K562 (cell line): Measurements from ENCODE around the gene ABR. TPM values are rescaled to one million over a fixed set of nuclear protein-coding genes. Genes with fewer than 3 reads are reported as not detected.

Source experiments
- CEBPG ChIP-seq, 3 experiments: fragments of 200-800 bp in 1 of 3; sonication (Bioruptor generic) in 1 of 3; sonication (generic) in 1 of 3; formaldehyde crosslinking in 1 of 3; IDR thresholded peaks in 2 of 3; conservative IDR thresholded peaks in 1 of 3; 2 replicates each; pipeline versions ENCODE4 v1.6.1 to v1.8.0; 2016 to 2022; ENCODE audit warnings: missing compliant biosample characterization in 2 of 3, missing genetic modification characterization in 2 of 3, mild to moderate bottlenecking in 1 of 3, missing genetic modification reagents in 1 of 3
- DDX20 ChIP-seq: fragments of 450-650 bp; IDR thresholded peaks from 2 replicates; pipeline ENCODE4 v1.6.1; 2016; ENCODE audit warnings: missing genetic modification characterization, low read depth, mild to moderate bottlenecking, missing compliant biosample characterization, moderate library complexity
- ETS2 ChIP-seq: IDR thresholded peaks from 2 replicates; pipeline ENCODE4 v1.6.1; 2016; ENCODE audit warnings: borderline replicate concordance, missing genetic modification characterization, mild to moderate bottlenecking, moderate library complexity, missing compliant biosample characterization; ENCODE audit not compliant: poor library complexity, severe bottlenecking
- GABPB2 ChIP-seq: fragments of 250-450 bp; sonication (Bioruptor Pico); conservative IDR thresholded peaks from 2 replicates; pipeline ENCODE4 v1.5.1; 2021; ENCODE audit warnings: mild to moderate bottlenecking
- KDM5B ChIP-seq: fragments of 200-600 bp; sonication (generic); IDR thresholded peaks from 2 replicates; pipeline ENCODE4 v1.6.1; 2012; ENCODE audit warnings: low read depth, mild to moderate bottlenecking, moderate library complexity, low read length, control low read depth, inconsistent platforms; ENCODE audit not compliant: insufficient replicate concordance
- MTA1 ChIP-seq: fragments of 450-650 bp; IDR thresholded peaks from 2 replicates; pipeline ENCODE4 v1.6.1; 2017; ENCODE audit warnings: borderline replicate concordance
- MXI1 ChIP-seq: IDR thresholded peaks from 2 replicates; pipeline ENCODE4 v1.6.1; 2011; ENCODE audit warnings: low read depth, mild to moderate bottlenecking, improper control_type of control experiment, low read length
- NCOA1 ChIP-seq: fragments of 450-650 bp; IDR thresholded peaks from 2 replicates; pipeline ENCODE4 v1.6.1; 2016; ENCODE audit warnings: low read depth
- NFYB ChIP-seq: IDR thresholded peaks from 2 replicates; pipeline ENCODE4 v1.6.1; 2011; ENCODE audit warnings: mild to moderate bottlenecking, moderate library complexity; ENCODE audit not compliant: insufficient read length; ENCODE audit errors: extremely low read depth
- NUFIP1 ChIP-seq: fragments of 450-650 bp; IDR thresholded peaks from 2 replicates; pipeline ENCODE4 v1.6.1; 2018; ENCODE audit not compliant: partially characterized antibody
- PPARD ChIP-seq: fragments of 250-450 bp; sonication (Bioruptor Pico); IDR thresholded peaks from 2 replicates; pipeline ENCODE4 v1.8.0; 2022; ENCODE audit warnings: inconsistent platforms, mild to moderate bottlenecking, moderate library complexity
- RBM22 ChIP-seq: fragments of 200-400 bp; formaldehyde crosslinking; IDR thresholded peaks from 2 replicates; pipeline ENCODE4 v1.6.1; 2018; ENCODE audit warnings: low read length, low read depth; ENCODE audit not compliant: poor library complexity, severe bottlenecking
- SMARCA5 ChIP-seq: fragments of 450-650 bp; IDR thresholded peaks from 2 replicates; pipeline ENCODE4 v1.6.1; 2016
- ZNF133 ChIP-seq: fragments of 250-450 bp; sonication (Bioruptor Pico); IDR thresholded peaks from 2 replicates; pipeline ENCODE4 v1.4.0; 2020; ENCODE audit warnings: mild to moderate bottlenecking
- ZNF239 ChIP-seq: fragments of 250-450 bp; sonication (Bioruptor Pico); IDR thresholded peaks from 2 replicates; pipeline ENCODE4 v1.4.0; 2020; ENCODE audit warnings: mild to moderate bottlenecking
- ZNF766 ChIP-seq: fragments of 200-800 bp; sonication (Bioruptor generic); conservative IDR thresholded peaks from 2 replicates; pipeline ENCODE4 v1.6.1; 2016; ENCODE audit warnings: missing genetic modification characterization, missing compliant biosample characterization
- ZNF780A ChIP-seq: fragments of 250-450 bp; sonication (Bioruptor Pico); IDR thresholded peaks from 2 replicates; pipeline ENCODE4 v1.5.0; 2021; ENCODE audit warnings: mild to moderate bottlenecking
- ZNF830 ChIP-seq: fragments of 250-450 bp; sonication (Bioruptor Pico); IDR thresholded peaks from 2 replicates; pipeline ENCODE4 v1.5.0; 2021; ENCODE audit warnings: mild to moderate bottlenecking
- polyA plus RNA-seq, 8 experiments: library from polyadenylated mRNA; depleted of rRNA in 4 of 8; stranded (reverse) in 5 of 8; unstranded in 3 of 8; fragments of >200 nt; fragmentation: Nextera tagmentation in 2 of 8; fragmentation: Illumina TruSeq in 1 of 8; extraction: Ambion mirVana in 2 of 8; extraction: Trizol in 1 of 8; gene quantifications; 2 replicates each; pipeline versions ENCODE4 v1.2.1 to v1.2.3, GENCODE V29; 2011 to 2014; ENCODE audit warnings: inconsistent platforms in 1 of 8, missing spikeins in 1 of 8
- total RNA-seq, 7 experiments: library from RNA; depleted of rRNA in 6 of 7; stranded (reverse); fragments of >200 nt in 6 of 7; fragmentation: Illumina TruSeq in 2 of 7; extraction: Trizol in 2 of 7; gene quantifications; 2 replicates each; pipeline versions ENCODE4 v1.2.1 to v1.2.3, GENCODE V29; 2011 to 2021; ENCODE audit warnings: low replicate concordance in 1 of 7
- TF ChIP-seq, protein P1 (sequence below): fragments of 450-650 bp; IDR thresholded peaks from 2 replicates; pipeline ENCODE4 v1.6.1; 2016
- TF ChIP-seq, protein P2 (sequence below): fragments of 450-650 bp; conservative IDR thresholded peaks from 2 replicates; pipeline ENCODE4 v1.6.1; 2016; ENCODE audit warnings: missing genetic modification characterization, low read depth, mild to moderate bottlenecking, control low read depth, missing compliant biosample characterization
- TF ChIP-seq, protein P3 (sequence below): IDR thresholded peaks from 3 replicates; pipeline ENCODE4 v1.6.1; 2011; ENCODE audit warnings: borderline replicate concordance, mild to moderate bottlenecking, moderate library complexity; ENCODE audit not compliant: insufficient read length; ENCODE audit errors: extremely low read depth
- TF ChIP-seq, protein P4 (sequence below): sonication (generic); IDR thresholded peaks from 2 replicates; pipeline ENCODE4 v1.6.1; 2016

Gene ABR
- total and polyA plus RNA-seq, 9 of the 15 experiments (the other 6 are each of a cell fraction or from before 2014, with no cell fraction given), result 0.07 to 1.6 (median 0.37) TPM; not detected in 1

DNA sequence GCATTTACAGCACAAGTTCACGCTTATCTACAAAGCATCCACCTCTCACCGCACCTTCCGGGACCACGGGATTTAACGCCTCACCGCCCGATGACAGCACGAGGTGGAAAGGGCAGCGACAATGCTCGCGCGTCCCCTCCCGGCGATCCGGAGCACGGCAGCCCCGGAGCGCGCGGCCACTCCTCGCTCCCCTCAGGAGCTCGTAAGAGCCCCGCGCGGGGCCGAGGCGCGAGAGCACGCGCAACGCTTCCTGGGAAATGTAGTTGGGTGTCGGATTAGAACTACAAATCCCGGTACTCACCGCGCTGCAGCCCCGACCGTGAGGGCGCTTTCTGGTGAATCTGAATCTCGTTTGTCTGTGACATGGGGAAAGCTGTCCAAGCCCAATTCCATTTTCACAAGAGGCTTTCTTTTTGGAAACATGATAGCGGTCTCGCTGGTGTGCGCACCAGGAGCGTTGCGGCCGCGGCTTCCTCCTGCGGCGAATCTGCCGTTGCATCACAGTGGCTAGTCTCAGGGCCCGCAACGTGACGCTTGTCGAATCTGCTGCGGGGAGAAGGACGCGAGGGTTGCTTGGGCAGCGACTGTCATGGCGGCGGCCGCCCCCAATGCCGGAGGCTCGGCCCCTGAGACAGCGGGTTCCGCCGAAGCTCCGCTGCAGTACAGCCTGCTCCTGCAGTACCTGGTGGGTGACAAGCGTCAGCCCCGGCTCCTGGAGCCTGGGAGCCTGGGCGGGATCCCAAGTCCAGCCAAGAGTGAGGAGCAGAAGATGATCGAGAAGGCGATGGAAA lies 183.0 kb downstream of the ABR start, which contains the start of gene TIMM22 (continued):
- TF ChIP-seq CEBPG (CRISPR knock-in tag; IDR thresholded peaks at IDR 0.05), result peak; percentile 71
- peak; percentile 29 to 56; a peak in 3 of 4 replicates for TF ChIP-seq CEBPG (tag; conservative IDR thresholded peaks at IDR 0.05 in 1 of 2, IDR thresholded peaks at IDR 0.05 in 1 of 2)
- peak; percentile 75 for TF ChIP-seq ZNF766
- TF ChIP-seq NFYB, result no peak
- TF ChIP-seq, protein P1, sequence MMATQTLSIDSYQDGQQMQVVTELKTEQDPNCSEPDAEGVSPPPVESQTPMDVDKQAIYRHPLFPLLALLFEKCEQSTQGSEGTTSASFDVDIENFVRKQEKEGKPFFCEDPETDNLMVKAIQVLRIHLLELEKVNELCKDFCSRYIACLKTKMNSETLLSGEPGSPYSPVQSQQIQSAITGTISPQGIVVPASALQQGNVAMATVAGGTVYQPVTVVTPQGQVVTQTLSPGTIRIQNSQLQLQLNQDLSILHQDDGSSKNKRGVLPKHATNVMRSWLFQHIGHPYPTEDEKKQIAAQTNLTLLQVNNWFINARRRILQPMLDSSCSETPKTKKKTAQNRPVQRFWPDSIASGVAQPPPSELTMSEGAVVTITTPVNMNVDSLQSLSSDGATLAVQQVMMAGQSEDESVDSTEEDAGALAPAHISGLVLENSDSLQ, result no peak; the same call in 1 of the 2 replicates
- TF ChIP-seq DDX20 (tag), result no peak
- TF ChIP-seq ETS2, result no peak
- TF ChIP-seq MTA1, result no peak
- no peak for TF ChIP-seq NCOA1
- TF ChIP-seq PPARD (CRISPR knock-in tag), result no peak
- TF ChIP-seq RBM22, result no peak
- no peak for TF ChIP-seq MXI1
- no peak for TF ChIP-seq ZNF780A (CRISPR knock-in tag)
- no peak for TF ChIP-seq GABPB2 (CRISPR knock-in tag)
- TF ChIP-seq, protein P2, sequence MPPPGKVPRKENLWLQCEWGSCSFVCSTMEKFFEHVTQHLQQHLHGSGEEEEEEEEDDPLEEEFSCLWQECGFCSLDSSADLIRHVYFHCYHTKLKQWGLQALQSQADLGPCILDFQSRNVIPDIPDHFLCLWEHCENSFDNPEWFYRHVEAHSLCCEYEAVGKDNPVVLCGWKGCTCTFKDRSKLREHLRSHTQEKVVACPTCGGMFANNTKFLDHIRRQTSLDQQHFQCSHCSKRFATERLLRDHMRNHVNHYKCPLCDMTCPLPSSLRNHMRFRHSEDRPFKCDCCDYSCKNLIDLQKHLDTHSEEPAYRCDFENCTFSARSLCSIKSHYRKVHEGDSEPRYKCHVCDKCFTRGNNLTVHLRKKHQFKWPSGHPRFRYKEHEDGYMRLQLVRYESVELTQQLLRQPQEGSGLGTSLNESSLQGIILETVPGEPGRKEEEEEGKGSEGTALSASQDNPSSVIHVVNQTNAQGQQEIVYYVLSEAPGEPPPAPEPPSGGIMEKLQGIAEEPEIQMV (tag), result no peak
- TF ChIP-seq ZNF133 (CRISPR knock-in tag), result no peak
- TF ChIP-seq, protein P3, sequence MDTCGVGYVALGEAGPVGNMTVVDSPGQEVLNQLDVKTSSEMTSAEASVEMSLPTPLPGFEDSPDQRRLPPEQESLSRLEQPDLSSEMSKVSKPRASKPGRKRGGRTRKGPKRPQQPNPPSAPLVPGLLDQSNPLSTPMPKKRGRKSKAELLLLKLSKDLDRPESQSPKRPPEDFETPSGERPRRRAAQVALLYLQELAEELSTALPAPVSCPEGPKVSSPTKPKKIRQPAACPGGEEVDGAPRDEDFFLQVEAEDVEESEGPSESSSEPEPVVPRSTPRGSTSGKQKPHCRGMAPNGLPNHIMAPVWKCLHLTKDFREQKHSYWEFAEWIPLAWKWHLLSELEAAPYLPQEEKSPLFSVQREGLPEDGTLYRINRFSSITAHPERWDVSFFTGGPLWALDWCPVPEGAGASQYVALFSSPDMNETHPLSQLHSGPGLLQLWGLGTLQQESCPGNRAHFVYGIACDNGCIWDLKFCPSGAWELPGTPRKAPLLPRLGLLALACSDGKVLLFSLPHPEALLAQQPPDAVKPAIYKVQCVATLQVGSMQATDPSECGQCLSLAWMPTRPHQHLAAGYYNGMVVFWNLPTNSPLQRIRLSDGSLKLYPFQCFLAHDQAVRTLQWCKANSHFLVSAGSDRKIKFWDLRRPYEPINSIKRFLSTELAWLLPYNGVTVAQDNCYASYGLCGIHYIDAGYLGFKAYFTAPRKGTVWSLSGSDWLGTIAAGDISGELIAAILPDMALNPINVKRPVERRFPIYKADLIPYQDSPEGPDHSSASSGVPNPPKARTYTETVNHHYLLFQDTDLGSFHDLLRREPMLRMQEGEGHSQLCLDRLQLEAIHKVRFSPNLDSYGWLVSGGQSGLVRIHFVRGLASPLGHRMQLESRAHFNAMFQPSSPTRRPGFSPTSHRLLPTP, result no peak
- no peak for TF ChIP-seq NUFIP1
- TF ChIP-seq ZNF239, result no peak
- TF ChIP-seq, protein P4, sequence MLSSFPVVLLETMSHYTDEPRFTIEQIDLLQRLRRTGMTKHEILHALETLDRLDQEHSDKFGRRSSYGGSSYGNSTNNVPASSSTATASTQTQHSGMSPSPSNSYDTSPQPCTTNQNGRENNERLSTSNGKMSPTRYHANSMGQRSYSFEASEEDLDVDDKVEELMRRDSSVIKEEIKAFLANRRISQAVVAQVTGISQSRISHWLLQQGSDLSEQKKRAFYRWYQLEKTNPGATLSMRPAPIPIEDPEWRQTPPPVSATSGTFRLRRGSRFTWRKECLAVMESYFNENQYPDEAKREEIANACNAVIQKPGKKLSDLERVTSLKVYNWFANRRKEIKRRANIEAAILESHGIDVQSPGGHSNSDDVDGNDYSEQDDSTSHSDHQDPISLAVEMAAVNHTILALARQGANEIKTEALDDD, result no peak
- TF ChIP-seq KDM5B, result peak; percentile 90
- no peak for TF ChIP-seq SMARCA5
- TF ChIP-seq ZNF830, result no peak
